GM12865 (cell line): ENCODE results near the gene HLA-DRB5.

Source experiments
- DNase-seq: peaks from one replicate; pipeline ENCODE4 v3.0.0; 2010; ENCODE audit warnings: low read depth
- H3K4me3 ChIP-seq: 2 replicates; pipeline ENCODE4 v1.5.1; 2011; ENCODE audit warnings: mild to moderate bottlenecking, low read depth, low read length, control low read depth
- CTCF ChIP-seq: IDR thresholded peaks from 2 replicates; pipeline ENCODE4 v1.5.1; 2011; ENCODE audit warnings: low read length, control low read depth, low read depth, inconsistent platforms; ENCODE audit not compliant: insufficient read depth; ENCODE audit errors: missing control alignments

Gene HLA-DRB5

GRCh38 chr6:32565511-32565910 lies 35.4 kb upstream of the HLA-DRB5 start:
- no peak for TF ChIP-seq CTCF
- DNase-seq: no peak
- H3K4me3 ChIP-seq: no peak overlapping the region

GRCh38 chr6:32562940-32563339 lies 32.9 kb upstream of the HLA-DRB5 start:
- no peak overlapping the region for H3K4me3 ChIP-seq
- no peak for TF ChIP-seq CTCF
- no peak for DNase-seq

GRCh38 chr6:32559747-32560146 lies 29.7 kb upstream of the HLA-DRB5 start:
- no peak overlapping the region for H3K4me3 ChIP-seq
- no peak for DNase-seq
- no peak for TF ChIP-seq CTCF

- TF ChIP-seq CTCF: no peak
- H3K4me3 ChIP-seq: no peak overlapping the region
- no peak for DNase-seq
Observed at GRCh38 chr6:32558426-32559057, 28.5 kb upstream of the HLA-DRB5 start.

- TF ChIP-seq CTCF: no peak
- no peak overlapping the region for H3K4me3 ChIP-seq
- DNase-seq: no peak
Observed at GRCh38 chr6:32554116-32554965, 24.3 kb upstream of the HLA-DRB5 start.

- no peak overlapping the region for H3K4me3 ChIP-seq
- no peak for DNase-seq
- no peak for TF ChIP-seq CTCF
Observed at GRCh38 chr6:32553037-32553742, 23.1 kb upstream of the HLA-DRB5 start.
